GM21825 (cell line): ENCODE results near the gene HECA.
"Not testable (repeated sequence)": the region's sequence is repeated elsewhere in the genome, so short reads cannot be mapped to it uniquely, and the experiment has no call there.

Source experiments
- ATAC-seq: cut with Tn5 transposase; IDR thresholded peaks from one replicate; pipeline ENCODE4 v1.9.1; 2021; ENCODE audit warnings: mild to moderate bottlenecking, moderate library complexity; ENCODE audit not compliant: unreplicated experiment

HECA gene

DNA sequence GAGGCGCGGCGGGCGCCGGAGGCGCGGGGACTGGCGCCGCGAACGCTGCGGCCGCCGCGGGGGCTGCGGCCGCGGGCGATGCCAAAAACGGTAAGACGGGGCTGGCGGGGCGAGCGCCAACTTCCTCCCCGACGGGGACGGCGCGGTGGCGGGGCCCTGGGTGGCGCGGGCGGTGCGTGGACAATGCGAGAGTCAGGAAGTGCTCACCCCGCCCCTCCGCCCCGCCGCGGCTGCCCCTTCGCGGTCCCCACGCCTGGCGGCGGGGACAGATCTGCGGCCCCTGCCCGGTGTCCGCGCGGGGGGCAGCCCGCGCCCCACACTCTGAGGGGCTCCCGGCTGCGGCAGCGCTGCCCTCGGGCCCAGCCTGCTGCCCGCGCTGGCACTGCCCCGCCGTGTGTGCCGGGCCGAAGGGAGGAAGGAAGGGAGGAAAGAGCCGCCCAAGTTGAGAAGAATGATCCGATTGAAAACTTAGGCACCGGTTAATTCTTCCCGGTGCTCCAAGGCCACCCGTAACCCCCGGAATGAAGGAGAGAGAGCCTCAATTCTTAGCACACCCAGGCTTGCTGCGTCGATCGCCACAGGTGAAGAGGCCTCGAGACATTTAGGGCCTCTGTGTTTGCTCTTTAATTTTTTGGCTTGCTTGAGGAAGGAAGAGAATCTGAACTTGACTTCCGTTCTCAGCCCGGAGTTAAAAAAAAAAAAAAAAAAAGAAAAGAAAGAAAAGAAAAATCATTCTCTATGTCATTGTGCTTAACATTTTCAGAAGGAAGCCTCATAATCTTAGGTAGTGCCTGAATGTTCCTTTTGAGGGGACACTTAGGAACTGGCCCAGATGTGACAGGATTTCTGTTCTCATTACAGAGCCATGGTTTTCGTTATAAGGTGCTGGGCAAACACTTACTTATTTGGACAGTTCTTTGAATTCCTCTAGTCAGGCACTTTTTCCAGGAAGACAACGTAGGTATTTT is 982 bp downstream of the HECA start:
- peak; percentile 36 for ATAC-seq

DNA sequence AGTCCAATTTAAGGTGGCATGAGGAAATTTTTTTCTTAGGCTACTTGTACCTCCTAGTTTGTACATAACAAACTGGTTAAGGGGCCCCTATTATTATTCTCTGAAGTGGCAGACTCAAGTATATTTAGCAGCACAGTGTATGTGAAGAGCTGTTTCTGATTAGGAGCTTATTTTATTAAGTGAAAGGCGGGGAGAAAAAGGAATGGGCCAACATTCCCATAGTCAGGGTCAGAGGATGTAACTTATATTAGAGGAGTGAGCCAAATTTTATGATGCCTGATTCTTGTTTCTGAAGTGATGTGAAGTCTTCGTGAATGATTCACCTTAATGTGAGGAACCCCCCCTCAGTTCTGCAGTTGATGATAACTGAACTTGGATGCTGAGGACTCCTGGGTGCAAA is 2.8 kb downstream of the HECA start:
- no peak for ATAC-seq

DNA sequence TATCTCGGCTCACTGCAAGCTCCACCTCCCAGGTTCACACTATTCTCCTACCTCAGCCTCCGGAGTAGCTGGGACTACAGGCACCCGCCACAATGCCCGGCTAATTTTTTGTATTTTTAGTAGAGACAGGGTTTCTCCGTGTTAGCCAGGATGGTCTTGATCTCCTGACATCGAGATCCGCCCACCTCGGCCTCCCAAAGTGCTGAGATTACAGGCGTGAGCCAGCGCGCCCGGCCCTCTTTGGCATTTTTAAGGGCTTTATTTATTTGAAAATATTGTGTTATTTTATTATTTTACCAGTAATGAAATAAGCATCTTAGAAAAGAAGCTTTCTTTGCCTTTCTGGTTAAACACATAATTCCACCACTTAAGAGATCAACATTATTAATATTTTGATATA is 6.0 kb downstream of the HECA start:
- ATAC-seq, result not testable (repeated sequence)

DNA sequence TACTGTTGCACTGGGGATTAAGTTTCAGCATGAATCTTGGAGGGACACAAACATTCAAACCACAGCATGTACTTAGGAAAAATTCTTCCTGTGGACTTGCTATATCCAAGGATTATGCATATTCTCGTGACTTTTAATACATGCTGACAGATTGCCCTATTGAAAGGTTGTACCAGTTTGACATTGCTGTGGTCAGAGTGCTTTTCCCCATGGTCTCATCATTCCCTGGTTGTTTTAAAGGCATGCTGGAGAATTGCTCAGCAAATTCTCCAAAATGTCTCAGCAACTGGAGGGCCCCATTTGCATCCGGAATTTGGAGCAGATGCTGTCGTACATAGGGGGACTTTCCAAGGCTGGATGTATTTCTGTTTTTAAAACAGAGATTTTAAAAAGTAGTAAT is 7.4 kb downstream of the HECA start:
- ATAC-seq, result no peak

DNA sequence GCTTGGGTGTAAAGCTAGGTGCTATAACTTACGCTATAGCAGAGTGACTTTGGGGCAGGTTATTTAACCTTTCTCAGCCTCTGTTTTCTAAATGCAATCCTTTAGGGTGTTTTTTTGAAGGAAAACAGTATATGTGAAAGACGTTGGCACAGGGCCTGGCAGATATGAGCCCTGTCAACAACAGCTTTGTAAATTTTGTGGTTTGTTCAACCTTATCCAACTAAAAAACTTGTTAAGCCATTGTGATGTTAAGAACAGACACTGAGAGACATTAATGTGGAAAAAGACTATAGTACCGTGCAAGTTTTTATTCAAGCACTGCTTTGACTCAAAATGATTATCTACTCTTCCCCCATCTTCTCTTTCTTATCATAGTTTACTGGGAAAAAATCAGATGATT is 8.2 kb downstream of the HECA start:
- ATAC-seq, result no peak

DNA sequence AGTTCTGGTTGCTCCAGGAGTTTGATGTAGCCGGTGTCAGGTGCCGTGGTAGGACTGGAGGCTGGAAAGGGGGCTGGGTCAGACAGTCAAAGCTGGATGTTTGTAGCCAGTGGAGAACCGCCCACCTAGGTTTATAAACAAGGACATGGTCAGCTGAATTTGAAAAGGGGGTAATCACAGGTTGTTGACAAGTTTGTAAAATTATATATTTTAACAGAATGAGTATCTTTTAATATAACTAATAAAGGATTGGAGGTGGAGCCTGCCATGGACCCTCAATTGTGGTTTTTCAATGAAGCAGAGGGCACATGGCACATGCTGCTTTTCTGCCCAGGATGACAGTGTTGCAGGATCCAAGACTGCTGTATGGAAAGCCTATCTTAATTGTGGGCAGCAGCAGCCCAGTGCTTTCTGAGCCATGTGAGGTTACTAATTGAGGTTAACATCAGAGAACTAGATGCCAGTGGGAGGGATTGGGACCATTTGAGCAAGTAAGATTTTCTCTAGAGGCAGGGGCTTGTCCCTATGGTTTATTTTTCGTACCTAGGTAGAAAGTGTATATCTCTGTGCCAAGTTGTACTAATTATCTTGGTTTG is 9.7 kb downstream of the HECA start:
- no peak for ATAC-seq

DNA sequence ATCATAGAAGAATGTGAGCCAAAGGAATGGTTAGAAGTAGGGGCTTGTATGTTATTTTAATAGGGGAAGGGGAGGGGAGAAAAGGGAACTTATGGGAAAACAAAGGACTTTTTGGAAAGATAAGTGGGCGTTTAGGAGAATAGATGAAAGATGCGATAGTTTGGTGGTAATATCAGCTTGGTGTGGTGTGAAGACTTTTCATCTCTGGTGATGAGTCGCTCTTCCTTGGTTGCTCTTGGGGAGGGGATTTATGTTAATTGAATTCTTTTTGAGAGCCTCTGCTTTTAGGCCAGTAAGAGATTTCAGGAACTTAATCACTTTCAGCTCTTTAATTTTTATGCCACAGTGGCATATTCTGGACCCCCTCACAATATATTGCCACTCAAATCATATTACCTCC is 10.8 kb downstream of the HECA start:
- ATAC-seq, result no peak

DNA sequence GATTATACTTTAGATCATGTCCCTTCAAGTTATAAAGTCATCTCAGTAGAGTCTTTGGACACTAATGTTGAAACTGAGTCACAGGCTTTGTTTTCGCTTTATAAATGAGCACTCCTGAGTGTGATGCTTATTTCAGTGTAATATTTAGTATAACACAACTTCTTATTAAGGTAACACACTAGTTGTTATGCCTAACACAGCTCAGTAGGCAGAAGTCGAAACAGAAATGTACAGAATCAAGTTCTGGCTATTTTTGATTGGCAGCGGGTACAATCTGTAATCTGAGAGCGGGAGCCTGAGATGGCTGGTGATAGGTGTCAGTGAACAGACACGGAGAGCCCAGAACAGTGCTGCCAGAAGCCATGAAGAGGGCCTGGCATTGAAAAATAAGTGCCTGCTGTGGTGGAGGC is 11.4 kb downstream of the HECA start:
- ATAC-seq, result no peak

DNA sequence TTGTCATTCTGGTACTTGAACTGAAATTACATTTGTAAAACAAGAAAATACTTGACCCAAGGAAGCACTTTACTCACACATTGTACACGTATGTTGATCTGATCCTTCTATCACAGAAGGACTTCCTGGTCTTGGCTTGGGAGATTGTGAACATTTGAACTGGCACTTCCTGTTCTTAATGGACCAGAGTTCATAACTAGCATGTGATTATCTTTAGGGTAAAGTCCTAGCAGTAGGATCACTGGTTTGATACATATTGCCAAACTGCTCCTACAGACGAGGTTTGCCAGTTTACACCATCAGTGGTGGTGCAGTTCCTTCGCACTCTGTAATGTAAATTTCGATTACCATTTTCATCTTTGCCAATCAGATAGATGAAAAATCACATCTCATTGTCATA is 12.7 kb downstream of the HECA start:
- no peak for ATAC-seq

DNA sequence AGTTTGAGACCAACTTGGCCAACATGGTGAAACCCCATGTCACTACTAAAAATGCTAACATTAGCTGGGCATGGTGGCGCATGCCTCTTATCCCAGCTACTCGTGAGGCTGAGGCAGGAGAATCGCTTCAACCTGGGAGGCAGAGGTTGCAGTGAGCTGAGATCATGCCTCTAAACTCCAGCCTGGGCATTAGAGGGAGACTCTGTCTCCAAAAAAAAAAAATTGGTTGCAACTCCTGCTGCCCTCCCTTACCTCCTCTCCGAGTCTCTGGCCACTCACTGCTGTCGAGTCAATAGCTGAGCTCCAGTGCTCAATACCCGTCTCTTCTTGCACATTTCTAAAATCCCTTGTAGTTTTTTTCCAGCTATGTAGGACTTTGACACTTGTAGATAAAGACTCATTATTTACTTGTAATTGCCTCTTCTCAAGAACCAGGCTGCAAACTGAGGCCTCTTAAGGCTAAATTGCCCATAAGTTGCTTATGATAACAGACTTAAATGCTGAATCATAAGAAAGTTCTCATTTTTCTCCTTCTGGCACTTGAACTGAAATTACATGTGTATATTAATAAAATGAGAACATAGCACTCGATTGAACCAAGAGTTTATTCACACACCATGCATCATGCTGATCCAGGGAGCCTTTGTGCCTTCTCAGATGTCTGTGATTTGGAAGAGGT is 13.8 kb downstream of the HECA start:
- ATAC-seq, result no peak

DNA sequence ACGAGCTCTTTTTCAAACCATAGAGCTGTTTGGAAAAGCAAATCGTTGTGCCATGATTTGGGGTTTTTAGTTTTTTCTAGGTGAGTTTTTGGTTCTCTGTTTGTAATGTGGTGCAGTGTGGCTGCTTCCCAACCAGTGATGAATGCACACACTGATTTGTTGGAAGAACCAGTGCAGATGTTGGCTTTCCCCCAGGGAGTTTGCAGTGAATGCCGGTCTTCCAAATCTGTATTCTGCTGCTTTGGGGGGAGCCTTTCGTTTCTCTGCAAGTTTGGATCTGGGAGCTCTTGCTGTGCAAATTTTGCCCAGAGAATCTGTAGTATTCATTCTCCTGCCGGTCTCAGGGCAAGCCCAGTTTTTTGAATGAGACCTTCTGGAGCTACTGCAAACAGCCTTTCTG is 14.5 kb downstream of the HECA start:
- ATAC-seq, result no peak

DNA sequence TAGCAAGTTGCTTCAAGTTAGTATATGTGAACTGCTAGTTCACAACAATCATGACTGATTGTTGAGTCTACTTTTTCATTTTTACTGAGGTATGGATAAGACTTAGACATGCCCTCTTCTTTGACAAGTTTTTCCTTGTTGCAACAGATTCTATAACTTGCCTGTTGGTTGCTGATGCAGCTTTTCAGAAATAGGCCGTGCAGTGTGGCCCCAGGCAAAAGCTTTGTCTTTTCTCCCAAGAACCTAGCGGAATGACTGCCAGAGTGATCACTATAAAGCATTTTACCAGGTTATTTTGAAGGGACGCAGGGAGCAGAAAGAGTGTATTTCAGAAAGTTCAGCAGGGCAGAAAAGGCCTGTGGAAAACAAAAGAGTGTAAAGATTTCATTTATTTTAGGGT is 16.0 kb downstream of the HECA start:
- no peak for ATAC-seq

DNA sequence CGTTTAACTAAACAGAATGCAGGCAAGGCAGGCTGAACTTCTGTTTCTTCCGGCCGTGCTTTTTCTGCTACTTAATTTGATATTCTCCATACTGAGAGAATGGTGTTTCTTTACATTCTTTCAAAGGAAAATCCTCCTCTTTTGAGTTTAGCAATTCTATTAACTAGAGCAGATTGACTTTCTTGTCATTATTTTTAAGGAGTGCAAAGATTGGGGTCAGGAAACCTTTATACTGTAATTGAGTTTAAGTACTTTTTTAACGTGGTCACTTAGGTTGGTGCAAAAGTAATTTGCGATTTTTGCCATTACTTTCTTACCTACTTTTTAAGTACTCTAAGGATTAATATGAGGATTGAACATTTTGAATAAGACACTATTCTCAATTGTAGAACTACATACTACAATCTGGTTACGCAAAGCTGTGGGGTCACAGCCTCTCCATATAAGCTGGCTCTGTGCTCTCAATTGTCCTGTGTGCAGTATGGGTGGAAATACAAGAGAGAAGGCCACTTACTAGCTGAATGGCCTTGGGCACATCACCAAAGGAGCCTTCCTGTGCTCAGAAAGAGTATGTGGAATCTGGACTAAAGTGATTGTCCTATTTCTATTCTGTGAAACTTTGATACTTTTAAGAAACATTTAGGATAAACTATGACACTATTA is 16.7 kb downstream of the HECA start:
- ATAC-seq, result no peak

DNA sequence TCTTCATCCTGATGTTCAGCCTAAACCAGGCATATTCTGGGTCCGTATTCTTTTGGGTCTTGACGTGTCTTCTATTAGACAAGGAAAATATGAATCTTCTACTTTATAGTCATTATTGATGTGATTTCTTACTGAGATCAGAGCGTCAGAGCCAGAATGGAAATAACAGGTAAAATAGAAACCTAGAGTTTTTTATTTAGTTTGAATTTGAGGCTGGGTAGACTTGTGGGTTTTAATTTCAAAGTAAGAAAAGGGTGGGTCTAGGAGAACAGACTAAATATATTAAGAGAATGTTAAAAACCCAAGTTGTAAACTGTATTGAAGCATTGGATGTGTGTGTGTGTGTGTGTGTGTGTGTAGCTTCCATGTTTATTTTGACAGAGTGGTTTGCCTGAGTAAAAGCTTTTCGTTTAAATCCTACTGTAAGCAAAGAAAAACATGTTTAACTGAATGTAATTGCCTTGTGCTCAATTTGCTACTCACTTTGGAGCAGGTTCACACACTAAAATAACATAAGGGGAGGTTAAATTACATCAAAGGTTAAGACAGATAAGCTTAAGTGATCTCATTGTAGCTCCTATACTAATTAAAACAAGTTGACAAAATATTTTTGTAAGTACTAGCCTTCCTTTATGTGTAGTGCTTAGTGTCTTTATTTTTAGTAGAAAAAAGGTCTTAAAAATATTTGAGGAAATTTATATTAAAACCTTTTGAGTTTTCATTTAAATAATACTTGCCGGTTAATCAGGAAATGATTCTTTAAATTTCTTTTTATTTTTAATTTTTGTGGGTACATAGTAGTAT is 17.4 kb downstream of the HECA start:
- no peak for ATAC-seq

DNA sequence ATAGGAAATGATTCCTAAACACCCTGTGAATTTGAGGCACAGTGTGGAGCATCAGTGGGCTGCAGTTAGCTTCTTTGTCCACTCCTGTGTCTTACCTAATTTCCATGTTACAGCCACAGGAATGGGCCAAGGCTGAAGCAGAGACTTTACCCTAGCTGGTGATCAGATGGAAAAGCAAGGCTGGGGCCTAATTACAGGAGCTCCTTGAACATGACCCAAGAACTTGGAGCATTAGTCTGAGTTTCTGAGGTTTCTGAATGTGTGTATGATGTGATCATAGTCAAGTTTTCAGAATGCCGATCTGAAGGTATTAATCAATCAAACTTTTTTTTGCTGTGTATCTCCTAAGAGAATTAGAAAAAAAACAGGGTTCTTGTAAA is 18.0 kb downstream of the HECA start:
- no peak for ATAC-seq

DNA sequence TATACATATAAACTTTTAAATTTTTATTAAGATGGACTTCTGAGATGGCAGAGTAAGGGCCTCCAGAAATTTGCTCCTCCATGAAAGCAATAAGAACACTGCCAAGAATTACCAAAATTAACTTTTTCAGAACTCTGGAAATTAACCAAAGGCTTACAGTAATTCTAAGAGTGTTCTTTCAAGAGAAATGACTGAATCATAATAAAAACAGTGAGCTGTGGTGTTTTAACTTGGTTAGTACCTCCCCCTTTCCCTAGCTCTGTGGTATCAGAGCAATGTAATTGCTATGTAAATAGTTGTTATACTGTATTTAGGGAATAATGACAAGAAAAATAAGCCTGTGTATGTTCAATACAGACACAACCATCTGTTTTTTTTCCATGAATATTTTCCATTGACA is 19.0 kb downstream of the HECA start:
- no peak for ATAC-seq

DNA sequence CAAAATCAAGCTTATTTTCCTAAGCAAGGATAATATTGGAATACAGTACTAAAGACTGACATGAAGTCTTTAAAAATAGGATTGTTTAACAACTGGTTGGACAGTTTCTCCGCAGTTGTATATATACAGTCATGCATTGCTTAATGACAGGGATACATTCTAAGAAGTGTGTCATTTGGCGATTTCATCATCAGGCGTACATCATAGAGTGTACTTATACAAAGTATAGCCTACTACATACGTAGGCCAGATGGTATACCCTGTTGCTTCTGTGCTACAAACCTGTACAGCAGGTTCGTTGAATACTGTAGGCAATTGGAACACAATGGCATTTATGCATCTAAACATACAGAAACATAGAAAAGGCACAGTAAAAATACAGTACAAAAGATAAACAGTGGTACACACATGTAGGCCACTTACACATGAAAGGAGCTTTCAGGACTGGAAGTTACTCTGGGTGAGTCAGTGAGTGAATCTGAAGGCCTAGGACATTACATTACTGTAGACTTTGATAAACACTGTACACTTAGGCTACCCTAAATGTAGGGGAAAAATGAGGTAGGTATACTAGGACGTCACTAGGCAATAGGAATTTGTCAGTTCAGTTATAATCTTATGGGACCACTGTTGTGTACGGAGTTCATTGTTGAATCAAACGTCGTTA is 20.1 kb downstream of the HECA start:
- ATAC-seq, result no peak

DNA sequence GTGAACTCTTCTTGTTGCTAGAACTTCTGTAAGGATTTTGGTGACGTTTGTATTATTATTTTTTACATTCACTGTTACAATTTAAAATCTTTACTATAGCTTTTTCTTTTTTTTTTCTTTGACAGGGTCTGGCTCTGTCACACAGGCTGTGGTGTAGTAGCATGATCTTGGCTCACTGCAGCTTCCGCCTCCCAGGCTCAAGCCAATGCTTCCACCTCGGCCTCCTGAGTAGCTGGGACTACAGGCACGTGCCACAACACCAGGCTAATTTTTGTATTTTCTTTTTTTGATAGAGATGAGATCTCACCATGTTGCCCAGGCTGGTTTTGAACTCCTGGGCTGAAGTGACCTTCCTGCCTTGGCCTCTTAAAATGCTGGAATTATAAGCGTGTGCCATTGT is 21.2 kb downstream of the HECA start:
- ATAC-seq, result no peak

DNA sequence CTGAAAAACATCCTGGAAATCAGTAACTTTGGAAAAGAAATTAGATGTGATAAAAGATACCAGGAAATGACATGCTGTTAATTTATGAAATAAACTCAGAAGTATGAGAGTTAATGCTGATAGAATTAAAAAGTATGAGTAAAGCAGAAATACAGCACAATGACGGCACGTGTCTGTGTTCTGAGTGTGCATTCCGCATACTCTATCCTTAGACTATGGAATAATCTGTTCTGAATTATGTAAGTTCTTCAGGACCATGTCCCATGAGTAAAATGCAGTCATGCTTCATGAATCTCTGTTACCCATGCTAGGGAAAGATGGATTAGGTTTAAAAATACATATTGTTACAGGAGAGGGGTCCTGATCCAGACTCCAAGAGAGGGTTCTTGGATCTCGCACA is 21.7 kb downstream of the HECA start:
- no peak for ATAC-seq

DNA sequence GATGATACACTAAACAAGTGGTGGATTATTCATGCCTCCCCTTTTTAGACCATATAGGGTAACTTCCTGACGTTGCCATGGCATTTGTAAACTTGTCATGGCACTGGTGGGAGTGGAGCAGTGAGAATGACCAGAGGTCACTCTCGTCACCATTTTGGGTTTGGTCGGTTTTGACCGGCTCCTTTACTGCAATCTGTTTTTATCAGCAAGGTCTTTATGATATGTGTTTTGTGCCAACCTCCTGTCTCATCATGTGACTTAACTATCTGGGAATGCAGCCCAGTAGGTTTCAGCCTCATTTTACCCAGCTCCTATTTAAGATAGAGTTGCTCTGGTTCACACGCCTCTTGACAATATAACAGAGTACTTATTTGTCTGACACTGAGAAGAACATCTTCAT is 22.2 kb downstream of the HECA start:
- not testable (repeated sequence) for ATAC-seq
